GM10847 (cell line): ENCODE data around the gene SLC16A1.

ENCODE experiments used
- POLR2A ChIP-seq: IDR thresholded peaks from 2 replicates; pipeline ENCODE4 v1.6.1; 2011; ENCODE audit not compliant: insufficient read length; ENCODE audit errors: extremely low read depth

SLC16A1 gene

GRCh38 chr1:112955773-112956543, at the start of gene SLC16A1:
SLC16A1 (minus strand) TSS chr1:112956196; CDS start chr1:112929308, 26,888 bp downstream.
- TF ChIP-seq POLR2A, result peak; percentile 96

- TF ChIP-seq POLR2A, result no peak
Observed at GRCh38 chr1:113003751-113004690, 48.0 kb upstream of the SLC16A1 start.

GRCh38 chr1:113002297-113002696, 46.3 kb upstream of the SLC16A1 start:
- no peak for TF ChIP-seq POLR2A

- no peak for TF ChIP-seq POLR2A
Observed at GRCh38 chr1:112998592-112999235, 42.7 kb upstream of the SLC16A1 start.

GRCh38 chr1:112997781-112998180, 41.8 kb upstream of the SLC16A1 start:
- no peak for TF ChIP-seq POLR2A

GRCh38 chr1:112995890-112996289, 39.9 kb upstream of the SLC16A1 start:
- no peak for TF ChIP-seq POLR2A

GRCh38 chr1:112992780-112993179, 36.8 kb upstream of the SLC16A1 start:
- TF ChIP-seq POLR2A, result no peak

GRCh38 chr1:112991402-112992120, 35.6 kb upstream of the SLC16A1 start:
- no peak for TF ChIP-seq POLR2A

- TF ChIP-seq POLR2A, result no peak
Observed at GRCh38 chr1:112990271-112990670, 34.3 kb upstream of the SLC16A1 start.

- no peak for TF ChIP-seq POLR2A
Observed at GRCh38 chr1:112988367-112988766, 32.4 kb upstream of the SLC16A1 start.

GRCh38 chr1:112985123-112985522, 29.1 kb upstream of the SLC16A1 start:
- no peak for TF ChIP-seq POLR2A

GRCh38 chr1:112983537-112984131, 27.6 kb upstream of the SLC16A1 start:
- TF ChIP-seq POLR2A, result no peak

GRCh38 chr1:112982853-112983536, 27.0 kb upstream of the SLC16A1 start:
- no peak for TF ChIP-seq POLR2A

- TF ChIP-seq POLR2A, result no peak
Observed at GRCh38 chr1:112982328-112982727, 26.3 kb upstream of the SLC16A1 start.

- no peak for TF ChIP-seq POLR2A
Observed at GRCh38 chr1:112981426-112981825, 25.4 kb upstream of the SLC16A1 start.
